Colonic mucosa (tissue), 4 donors: Measurements from ENCODE around the gene ITPR2. TPM values are rescaled to one million over a fixed set of nuclear protein-coding genes. Genes with fewer than 3 reads are reported as not detected.

Experiments
- DNase-seq: peaks from one replicate; pipeline ENCODE4 v3.0.0-alpha.2; 2020
- H3K27ac ChIP-seq: fragments of 200-600 bp; one replicate; pipeline ENCODE4 v1.8.0; 2021
- H3K27me3 ChIP-seq: fragments of 200-600 bp; one replicate; pipeline ENCODE4 v1.8.0; 2021
- H3K36me3 ChIP-seq: fragments of 200-600 bp; one replicate; pipeline ENCODE4 v1.8.0; 2021
- H3K4me1 ChIP-seq: fragments of 200-600 bp; one replicate; pipeline ENCODE4 v1.8.0; 2021; ENCODE audit warnings: mild to moderate bottlenecking
- H3K4me3 ChIP-seq: fragments of 200-600 bp; one replicate; pipeline ENCODE4 v1.8.0; 2021
- H3K9ac ChIP-seq, 2 donors: one replicate each; pipeline ENCODE4 v1.7.0; 2013; ENCODE audit warnings: control low read depth in 2 of 2, low read depth in 2 of 2, low read length in 2 of 2
- H3K9me3 ChIP-seq: fragments of 200-600 bp; one replicate; pipeline ENCODE4 v1.8.0; 2021
- intact Hi-C: fragments of 100-400 bp; cut with DNase I; formaldehyde crosslinking; loops from one replicate; pipeline ENCODE4 v1.14.1; 2022
- total RNA-seq, 2 donors: library from RNA; stranded (reverse); fragmentation: NEBNext Ultra II Directional in 1 of 2; extraction: Animal tissue kit (Norgen Biotek cat#: 25700) in 1 of 2; gene quantifications; one replicate each; pipeline ENCODE4 v1.2.1, GENCODE V29; 2021
- TF ChIP-seq, protein P1 (sequence below): fragments of 200-600 bp; IDR thresholded peaks from one replicate; pipeline ENCODE4 v1.8.0; 2022; ENCODE audit warnings: antibody characterized with exemption, mild to moderate bottlenecking
- donor health status: healthy.
- donor health status: DM: no; HTN: no; CAD: no.
- donor health status: DM: no; HTN: no; CAD: no.

ITPR2 gene
- total RNA-seq, 2 donors from 2014 or later: 15.9 to 39.3 TPM

GRCh38 chr12:26727482-26728204, 105.4 kb downstream of the ITPR2 start:
- no peak overlapping the region for H3K27ac ChIP-seq
- DNase-seq: no peak
- no peaks in the 10 kb centered on the region for H3K36me3 ChIP-seq
- intact Hi-C loops: no loop called here
- H3K4me3 ChIP-seq: no peak overlapping the region
- H3K4me1 ChIP-seq: no peaks in the 10 kb centered on the region
- TF ChIP-seq, protein P1, sequence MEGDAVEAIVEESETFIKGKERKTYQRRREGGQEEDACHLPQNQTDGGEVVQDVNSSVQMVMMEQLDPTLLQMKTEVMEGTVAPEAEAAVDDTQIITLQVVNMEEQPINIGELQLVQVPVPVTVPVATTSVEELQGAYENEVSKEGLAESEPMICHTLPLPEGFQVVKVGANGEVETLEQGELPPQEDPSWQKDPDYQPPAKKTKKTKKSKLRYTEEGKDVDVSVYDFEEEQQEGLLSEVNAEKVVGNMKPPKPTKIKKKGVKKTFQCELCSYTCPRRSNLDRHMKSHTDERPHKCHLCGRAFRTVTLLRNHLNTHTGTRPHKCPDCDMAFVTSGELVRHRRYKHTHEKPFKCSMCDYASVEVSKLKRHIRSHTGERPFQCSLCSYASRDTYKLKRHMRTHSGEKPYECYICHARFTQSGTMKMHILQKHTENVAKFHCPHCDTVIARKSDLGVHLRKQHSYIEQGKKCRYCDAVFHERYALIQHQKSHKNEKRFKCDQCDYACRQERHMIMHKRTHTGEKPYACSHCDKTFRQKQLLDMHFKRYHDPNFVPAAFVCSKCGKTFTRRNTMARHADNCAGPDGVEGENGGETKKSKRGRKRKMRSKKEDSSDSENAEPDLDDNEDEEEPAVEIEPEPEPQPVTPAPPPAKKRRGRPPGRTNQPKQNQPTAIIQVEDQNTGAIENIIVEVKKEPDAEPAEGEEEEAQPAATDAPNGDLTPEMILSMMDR: no peak
- H3K9me3 ChIP-seq: no peaks in the 10 kb centered on the region
- H3K27me3 ChIP-seq: no peaks in the 10 kb centered on the region
- no peak overlapping the region for H3K9ac ChIP-seq

- no peak overlapping the region for H3K9ac ChIP-seq
- no peaks in the 10 kb centered on the region for H3K36me3 ChIP-seq
- intact Hi-C loops: no loop called here
- H3K9me3 ChIP-seq: no peaks in the 10 kb centered on the region
- TF ChIP-seq, protein P1: no peak
- H3K4me3 ChIP-seq: no peak overlapping the region
- H3K27ac ChIP-seq: no peak overlapping the region
- H3K4me1 ChIP-seq: no peaks in the 10 kb centered on the region
- no peak for DNase-seq
- no peaks in the 10 kb centered on the region for H3K27me3 ChIP-seq
Measured at GRCh38 chr12:26726956-26727355, 106.0 kb downstream of the ITPR2 start.

GRCh38 chr12:26725276-26725916, 107.6 kb downstream of the ITPR2 start:
- TF ChIP-seq, protein P1: no peak
- Histone ChIP-seq H3K27me3 (no peaks in the 10 kb centered on the region), H3K9ac (no peak overlapping the region), H3K36me3 (no peaks in the 10 kb centered on the region), H3K9me3 (no peaks in the 10 kb centered on the region), H3K4me1 (no peaks in the 10 kb centered on the region), H3K27ac (no peak overlapping the region), H3K4me3 (no peak overlapping the region)
- DNase-seq: no peak
- intact Hi-C loops: no loop called here

GRCh38 chr12:26724309-26724702, 108.7 kb downstream of the ITPR2 start:
- Histone ChIP-seq H3K27me3 (no peaks in the 10 kb centered on the region), H3K36me3 (no peaks in the 10 kb centered on the region), H3K4me1 (no peaks in the 10 kb centered on the region), H3K9me3 (no peaks in the 10 kb centered on the region), H3K4me3 (no peak overlapping the region), H3K27ac (no peak overlapping the region), H3K9ac (no peak overlapping the region)
- intact Hi-C loops: no loop called here
- TF ChIP-seq, protein P1: no peak
- no peak for DNase-seq

- DNase-seq: no peak
- TF ChIP-seq, protein P1: no peak
- Histone ChIP-seq H3K27me3 (no peaks in the 10 kb centered on the region), H3K4me1 (no peaks in the 10 kb centered on the region), H3K36me3 (no peaks in the 10 kb centered on the region), H3K27ac (no peak overlapping the region), H3K9ac (no peak overlapping the region), H3K4me3 (no peak overlapping the region), H3K9me3 (no peaks in the 10 kb centered on the region)
- intact Hi-C loops: no loop called here
Measured at GRCh38 chr12:26723379-26724308, 109.3 kb downstream of the ITPR2 start.
